ENCODE results near the gene CHRNA7. TPM values are rescaled to one million over a fixed set of nuclear protein-coding genes. Genes with fewer than 3 reads are reported as not detected.
"Not testable (repeated sequence)": the region's sequence is repeated elsewhere in the genome, so short reads cannot be mapped to it uniquely, and the experiment has no call there.

Gene CHRNA7
- total and polyA plus RNA-seq, 2 of the 8 experiments (the other 6 are each of a cell fraction or from before 2014, with no cell fraction given) = 7.5 to 11.0 TPM

GRCh38 chr15:32196206-32196605, 165.9 kb downstream of the CHRNA7 start:
- H3K9me3 ChIP-seq (ENCODE audit: insufficient read depth in 2 of 2, low read depth in 1 of 2, low read length in 1 of 2); H2AK5ac ChIP-seq (ENCODE audit: low read depth, low read length); H2BK15ac ChIP-seq (ENCODE audit: low read length); H3K27me3 ChIP-seq (replicated peaks in 1 of 4; ENCODE audit: control insufficient read depth in 3 of 4, extremely low read depth in 1 of 4, insufficient read depth in 3 of 4, low read length in 3 of 4); H3K4me2 ChIP-seq (ENCODE audit: insufficient read depth in 1 of 2, low read depth in 2 of 2, low read length in 2 of 2); H2AFZ ChIP-seq (ENCODE audit: low read length); H3K4ac ChIP-seq (replicated peaks; ENCODE audit: insufficient read length, low read depth, low read length); H3K36me3 ChIP-seq (ENCODE audit: control insufficient read depth in 2 of 4, insufficient read depth in 4 of 4, low read length in 3 of 4); H2BK5ac ChIP-seq (ENCODE audit: low read depth, low read length); POLR2A ChIA-PET (ENCODE audit: partially characterized antibody); H3K14ac ChIP-seq (ENCODE audit: insufficient read length); H3K4me1 ChIP-seq (replicated peaks in 1 of 4; ENCODE audit: control insufficient read depth in 3 of 4, insufficient read depth in 4 of 4, low read length in 3 of 4); H3K23me2 ChIP-seq (ENCODE audit: low read depth, low read length); H3K9ac ChIP-seq (replicated peaks in 1 of 4; ENCODE audit: extremely low read depth in 1 of 4, low read depth in 3 of 4, low read length in 3 of 4); H4K91ac ChIP-seq (replicated peaks; ENCODE audit: insufficient read length, low read length); H3K4me3 ChIP-seq (ENCODE audit: extremely low read depth in 1 of 4, insufficient read depth in 2 of 4, low read depth in 3 of 4, low read length in 4 of 4); H2BK120ac ChIP-seq (replicated peaks; ENCODE audit: low read depth, low read length); H3K79me1 ChIP-seq (ENCODE audit: low read depth, low read length); H3K79me2 ChIP-seq (ENCODE audit: control insufficient read depth in 1 of 2, insufficient read depth in 2 of 2, low read length in 2 of 2); H2BK12ac ChIP-seq (ENCODE audit: low read depth, low read length); H4K20me1 ChIP-seq (replicated peaks in 1 of 2; ENCODE audit: control insufficient read depth in 1 of 2, insufficient read depth in 2 of 2, low read length in 2 of 2); H4K5ac ChIP-seq (ENCODE audit: insufficient read length, low read depth, low read length); FAIRE-seq; H4K8ac ChIP-seq (ENCODE audit: extremely low read depth, insufficient read depth, low read length); H2BK20ac ChIP-seq (ENCODE audit: low read length); H3K27ac ChIP-seq (ENCODE audit: low read depth, low read length); H3K56ac ChIP-seq (replicated peaks; ENCODE audit: insufficient read length, low read depth, low read length); H3K23ac ChIP-seq (ENCODE audit: insufficient read length); DNase-seq (ENCODE audit: low read depth in 1 of 2, low spot score in 2 of 2); H3K18ac ChIP-seq (ENCODE audit: extremely low read depth, low read length); CTCF ChIA-PET (ENCODE audit: partially characterized antibody): not testable (repeated sequence)
- WGBS, 2 experiments (ENCODE audit: extremely low coverage in 1 of 2, insufficient coverage in 1 of 2, insufficient read length in 1 of 2, insufficient replicate concordance in 2 of 2, low coverage in 1 of 2, low lambda C conversion rate in 2 of 2, missing lambda C conversion rate in 1 of 2) = 70% methylated on average over 3 of the region's 7 CpGs; no CpG with 5 or more reads in 1 of the 2 experiments

DNA sequence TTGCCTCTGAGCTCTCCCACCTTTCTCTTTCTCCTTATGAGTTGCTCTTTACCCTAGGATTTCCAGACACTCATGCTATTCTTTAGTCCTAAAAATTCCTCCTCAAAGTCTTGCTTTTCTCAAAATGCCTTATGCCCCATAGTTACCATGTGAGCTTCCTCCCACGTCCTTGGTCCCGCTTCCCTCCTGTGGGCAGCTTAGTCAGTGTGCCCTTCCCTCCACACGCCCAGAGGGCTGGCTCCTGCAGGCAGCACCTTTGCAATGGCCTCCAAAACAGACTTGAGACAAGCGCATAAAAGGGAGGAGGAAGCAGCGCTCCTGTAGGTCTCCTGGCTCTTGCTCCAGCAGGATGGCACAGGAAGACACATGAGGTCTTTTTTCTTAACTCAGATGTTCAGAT, 168.6 kb downstream of the CHRNA7 start:
- H3K56ac ChIP-seq (replicated peaks; ENCODE audit: insufficient read length, low read depth, low read length); H3K18ac ChIP-seq (ENCODE audit: extremely low read depth, low read length); H2BK5ac ChIP-seq (ENCODE audit: low read depth, low read length); H3K36me3 ChIP-seq (ENCODE audit: control insufficient read depth in 2 of 4, insufficient read depth in 4 of 4, low read length in 3 of 4); POLR2A ChIA-PET (ENCODE audit: partially characterized antibody); CTCF ChIA-PET (ENCODE audit: partially characterized antibody); H3K4me3 ChIP-seq (ENCODE audit: extremely low read depth in 1 of 4, insufficient read depth in 2 of 4, low read depth in 3 of 4, low read length in 4 of 4); H3K79me2 ChIP-seq (ENCODE audit: control insufficient read depth in 1 of 2, insufficient read depth in 2 of 2, low read length in 2 of 2); H2BK15ac ChIP-seq (ENCODE audit: low read length); H4K5ac ChIP-seq (ENCODE audit: insufficient read length, low read depth, low read length); H3K79me1 ChIP-seq (ENCODE audit: low read depth, low read length); H3K4me2 ChIP-seq (ENCODE audit: insufficient read depth in 1 of 2, low read depth in 2 of 2, low read length in 2 of 2); H3K14ac ChIP-seq (ENCODE audit: insufficient read length); H3K9ac ChIP-seq (replicated peaks in 1 of 4; ENCODE audit: extremely low read depth in 1 of 4, low read depth in 3 of 4, low read length in 3 of 4); H3K27me3 ChIP-seq (replicated peaks in 1 of 4; ENCODE audit: control insufficient read depth in 3 of 4, extremely low read depth in 1 of 4, insufficient read depth in 3 of 4, low read length in 3 of 4); H2BK20ac ChIP-seq (ENCODE audit: low read length); H4K91ac ChIP-seq (replicated peaks; ENCODE audit: insufficient read length, low read length); H4K20me1 ChIP-seq (replicated peaks in 1 of 2; ENCODE audit: control insufficient read depth in 1 of 2, insufficient read depth in 2 of 2, low read length in 2 of 2); DNase-seq (ENCODE audit: low read depth in 1 of 2, low spot score in 2 of 2); H3K4me1 ChIP-seq (replicated peaks in 1 of 4; ENCODE audit: control insufficient read depth in 3 of 4, insufficient read depth in 4 of 4, low read length in 3 of 4); H2AK5ac ChIP-seq (ENCODE audit: low read depth, low read length); H2AFZ ChIP-seq (ENCODE audit: low read length); H2BK12ac ChIP-seq (ENCODE audit: low read depth, low read length); H3K23ac ChIP-seq (ENCODE audit: insufficient read length); H3K9me3 ChIP-seq (ENCODE audit: insufficient read depth in 2 of 2, low read depth in 1 of 2, low read length in 1 of 2); H3K23me2 ChIP-seq (ENCODE audit: low read depth, low read length); H2BK120ac ChIP-seq (replicated peaks; ENCODE audit: low read depth, low read length); H3K4ac ChIP-seq (replicated peaks; ENCODE audit: insufficient read length, low read depth, low read length); H3K27ac ChIP-seq (ENCODE audit: low read depth, low read length); H4K8ac ChIP-seq (ENCODE audit: extremely low read depth, insufficient read depth, low read length): not testable (repeated sequence)
- WGBS, 2 experiments (ENCODE audit: extremely low coverage in 1 of 2, insufficient coverage in 1 of 2, insufficient read length in 1 of 2, insufficient replicate concordance in 2 of 2, low coverage in 1 of 2, low lambda C conversion rate in 2 of 2, missing lambda C conversion rate in 1 of 2) = no CpG with 5 or more reads among the region's 5 CpGs
- peak; percentile 63 for FAIRE-seq

Data from H1 (cell line).